Measurements from ENCODE around the gene ELMO1. TPM values are rescaled to one million over a fixed set of nuclear protein-coding genes. Genes with fewer than 3 reads are reported as not detected.
A peak's percentile ranks its signal among the peaks of the same experiment; 100 is the strongest.

ELMO1 gene
- total RNA-seq, 1 donor from 2014 or later, result 132 TPM

- Mint-ChIP-seq H3K36me3 (ENCODE audit: low read depth) (peaks cover 41% of the 10 kb centered on the region), H3K27me3 (no peaks in the 10 kb centered on the region), H3K4me3 (no peak overlapping the region), H3K27ac (no peak overlapping the region), H3K9me3 (no peaks in the 10 kb centered on the region), H3K4me1 (peaks cover 17% of the 10 kb centered on the region)
- no peak for DNase-seq
- TF ChIP-seq, protein P1, sequence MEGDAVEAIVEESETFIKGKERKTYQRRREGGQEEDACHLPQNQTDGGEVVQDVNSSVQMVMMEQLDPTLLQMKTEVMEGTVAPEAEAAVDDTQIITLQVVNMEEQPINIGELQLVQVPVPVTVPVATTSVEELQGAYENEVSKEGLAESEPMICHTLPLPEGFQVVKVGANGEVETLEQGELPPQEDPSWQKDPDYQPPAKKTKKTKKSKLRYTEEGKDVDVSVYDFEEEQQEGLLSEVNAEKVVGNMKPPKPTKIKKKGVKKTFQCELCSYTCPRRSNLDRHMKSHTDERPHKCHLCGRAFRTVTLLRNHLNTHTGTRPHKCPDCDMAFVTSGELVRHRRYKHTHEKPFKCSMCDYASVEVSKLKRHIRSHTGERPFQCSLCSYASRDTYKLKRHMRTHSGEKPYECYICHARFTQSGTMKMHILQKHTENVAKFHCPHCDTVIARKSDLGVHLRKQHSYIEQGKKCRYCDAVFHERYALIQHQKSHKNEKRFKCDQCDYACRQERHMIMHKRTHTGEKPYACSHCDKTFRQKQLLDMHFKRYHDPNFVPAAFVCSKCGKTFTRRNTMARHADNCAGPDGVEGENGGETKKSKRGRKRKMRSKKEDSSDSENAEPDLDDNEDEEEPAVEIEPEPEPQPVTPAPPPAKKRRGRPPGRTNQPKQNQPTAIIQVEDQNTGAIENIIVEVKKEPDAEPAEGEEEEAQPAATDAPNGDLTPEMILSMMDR (IDR thresholded peaks at IDR 0.05), result no peak
- POLR2A ChIA-PET, result interaction anchor here (0.7 kb wide), 1 partner anchor 25 kb away, joined by 3 read pairs; no protein-coding TSS in a partner anchor
- no peak for ATAC-seq (ENCODE audit: low read depth)
- intact Hi-C loops (cut with micrococcal nuclease), result no loop called here
- CTCF ChIA-PET, result interaction anchor here (1.3 kb wide), 1 partner anchor 69 kb away, joined by 3 read pairs; no protein-coding TSS in a partner anchor
Measured at GRCh38 chr7:37269711-37270508, 178.8 kb downstream of the ELMO1 start.

- peaks cover 22% of the 10 kb centered on the region for H3K4me1 Mint-ChIP-seq
- no peak overlapping the region for H3K4me3 Mint-ChIP-seq
- CTCF ChIA-PET, result no interaction called here
- ATAC-seq (ENCODE audit: low read depth), result no peak
- H3K27me3 Mint-ChIP-seq, result no peaks in the 10 kb centered on the region
- DNase-seq, result no peak
- H3K27ac Mint-ChIP-seq, result no peak overlapping the region
- POLR2A ChIA-PET, result no interaction called here
- no peaks in the 10 kb centered on the region for H3K9me3 Mint-ChIP-seq
- peaks cover 41% of the 10 kb centered on the region for H3K36me3 Mint-ChIP-seq (ENCODE audit: low read depth)
- intact Hi-C loops (cut with micrococcal nuclease), result no loop called here
- TF ChIP-seq, protein P1 (IDR thresholded peaks at IDR 0.05), result no peak
Measured at GRCh38 chr7:37267251-37267650, 181.4 kb downstream of the ELMO1 start.

DNA sequence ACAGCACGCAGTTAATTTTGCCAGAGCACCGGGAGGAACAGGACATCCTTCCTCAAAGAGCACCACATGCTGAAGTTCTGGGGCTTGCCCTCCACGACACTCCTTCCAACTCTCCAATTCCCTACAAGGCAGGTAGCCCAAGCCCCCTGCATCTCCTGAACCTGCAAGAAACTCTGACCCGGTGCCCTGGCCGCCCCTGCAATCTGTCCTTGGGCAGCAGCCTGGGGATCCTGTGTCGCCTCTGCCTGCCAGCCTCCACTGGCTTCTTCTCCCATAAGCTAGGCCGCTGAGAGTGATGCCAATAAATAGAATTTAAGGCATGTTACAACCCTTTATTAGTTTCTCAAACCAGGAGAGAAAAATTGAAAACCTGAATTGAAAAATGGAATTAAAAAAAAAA is 182.8 kb downstream of the ELMO1 start:
- Mint-ChIP-seq H3K27ac (no peak overlapping the region), H3K9me3 (no peaks in the 10 kb centered on the region), H3K4me3 (peak overlapping the region; percentile 32), H3K4me1 (peaks cover 22% of the 10 kb centered on the region), H3K27me3 (no peaks in the 10 kb centered on the region), H3K36me3 (ENCODE audit: low read depth) (peaks cover 31% of the 10 kb centered on the region)
- no peak for DNase-seq
- ChIA-PET CTCF (interaction anchor here (1.3 kb wide), 1 partner anchor 87 kb away, joined by 7 read pairs; no protein-coding TSS in a partner anchor), POLR2A (no interaction called here)
- intact Hi-C loops (cut with micrococcal nuclease), result no loop called here
- TF ChIP-seq, protein P1 (IDR thresholded peaks at IDR 0.05), result no peak
- no peak for ATAC-seq (ENCODE audit: low read depth)

DNA sequence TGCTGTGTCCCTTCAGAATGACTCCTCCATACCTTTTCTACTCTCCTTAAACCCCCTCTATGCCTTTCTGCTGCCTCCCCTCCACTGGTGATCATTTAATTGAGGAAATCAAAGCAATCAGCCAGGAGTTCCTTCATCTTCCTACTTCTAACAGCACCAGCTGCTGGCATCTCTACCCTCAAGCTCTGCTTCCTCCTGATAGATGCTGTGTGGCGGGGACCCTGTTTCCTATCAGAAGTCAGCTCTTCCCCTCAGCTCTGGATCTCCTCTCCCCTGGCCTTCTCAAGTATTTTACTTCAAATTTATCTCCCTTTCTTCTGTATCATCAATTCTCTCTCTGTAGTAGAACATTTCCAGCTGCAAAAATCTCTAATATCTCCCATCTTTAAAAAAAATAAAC is 183.7 kb downstream of the ELMO1 start:
- ATAC-seq (ENCODE audit: low read depth) (no peak), DNase-seq (no peak)
- H3K27me3 Mint-ChIP-seq, result no peaks in the 10 kb centered on the region
- intact Hi-C loops (cut with micrococcal nuclease), result no loop called here
- H3K4me1 Mint-ChIP-seq, result peaks cover 29% of the 10 kb centered on the region
- H3K36me3 Mint-ChIP-seq (ENCODE audit: low read depth), result peaks cover 24% of the 10 kb centered on the region
- H3K4me3 Mint-ChIP-seq, result peak overlapping the region; percentile 21
- TF ChIP-seq, protein P1 (IDR thresholded peaks at IDR 0.05), result no peak
- H3K27ac Mint-ChIP-seq, result peak overlapping the region; percentile 36
- no peaks in the 10 kb centered on the region for H3K9me3 Mint-ChIP-seq
- ChIA-PET CTCF (interaction anchor here (1.3 kb wide), 1 partner anchor 88 kb away, joined by 7 read pairs; no protein-coding TSS in a partner anchor), POLR2A (no interaction called here)

DNA sequence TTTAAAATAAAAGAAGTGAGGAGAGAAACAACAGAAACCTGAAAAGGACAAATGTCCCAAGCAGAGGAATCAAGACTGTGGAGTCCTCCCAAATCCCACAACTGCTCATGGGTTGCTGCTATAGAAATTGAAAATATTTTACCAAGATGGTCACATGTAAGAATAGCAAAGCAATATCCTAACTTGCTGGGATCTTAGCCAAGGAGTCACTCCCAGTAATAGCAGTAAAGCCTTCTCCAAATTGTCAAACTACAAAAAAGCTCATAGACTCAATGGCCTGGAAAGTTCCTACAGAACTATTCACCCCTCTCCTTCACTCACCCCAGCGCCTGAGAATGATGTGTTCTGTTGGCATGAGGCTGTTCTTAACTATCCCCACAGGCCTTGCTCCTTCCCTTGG is 186.5 kb downstream of the ELMO1 start:
- TF ChIP-seq, protein P1 (IDR thresholded peaks at IDR 0.05), result no peak
- no peaks in the 10 kb centered on the region for H3K27me3 Mint-ChIP-seq
- peak overlapping the region; percentile 25 for H3K27ac Mint-ChIP-seq
- DNase-seq (no peak), ATAC-seq (ENCODE audit: low read depth) (no peak)
- CTCF ChIA-PET, result no interaction called here
- no peaks in the 10 kb centered on the region for H3K9me3 Mint-ChIP-seq
- no peak overlapping the region for H3K4me3 Mint-ChIP-seq
- intact Hi-C loops (cut with micrococcal nuclease), result no loop called here
- peaks cover 40% of the 10 kb centered on the region for H3K4me1 Mint-ChIP-seq
- POLR2A ChIA-PET, result no interaction called here
- peaks cover 33% of the 10 kb centered on the region for H3K36me3 Mint-ChIP-seq (ENCODE audit: low read depth)

Measured in activated B cell treated with CpG ODN at 0.5 μM for 24 hours (primary cell).